ENCODE results near the gene IGLL1.
A peak's percentile ranks its signal among the peaks of the same experiment; 100 is the strongest.
"Not testable (repeated sequence)": the region's sequence is repeated elsewhere in the genome, so short reads cannot be mapped to it uniquely, and the experiment has no call there.

The IGLL1 gene

DNA sequence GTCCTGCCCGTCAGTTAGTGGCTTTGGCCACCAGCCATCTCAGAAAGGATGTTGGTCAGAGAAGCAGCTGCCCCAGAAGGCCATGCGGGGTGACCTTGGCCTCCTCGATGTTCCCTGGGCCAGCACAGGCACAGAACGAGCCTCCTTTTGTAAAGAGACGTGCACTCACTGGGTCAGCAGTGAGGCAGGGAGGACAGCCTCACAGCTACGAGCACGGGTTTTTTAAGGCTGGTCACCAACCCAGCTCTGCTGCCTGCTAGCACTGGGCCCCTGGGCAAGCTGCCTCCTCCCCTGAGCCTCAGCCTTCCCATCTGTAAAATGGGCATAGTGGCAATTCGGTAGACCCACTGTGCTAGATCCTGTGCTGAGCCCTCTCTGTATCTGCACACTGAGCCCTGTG, 10.8 kb downstream of the IGLL1 start:
- no peak overlapping the region for H3K9ac ChIP-seq (ENCODE audit: low read length)

DNA sequence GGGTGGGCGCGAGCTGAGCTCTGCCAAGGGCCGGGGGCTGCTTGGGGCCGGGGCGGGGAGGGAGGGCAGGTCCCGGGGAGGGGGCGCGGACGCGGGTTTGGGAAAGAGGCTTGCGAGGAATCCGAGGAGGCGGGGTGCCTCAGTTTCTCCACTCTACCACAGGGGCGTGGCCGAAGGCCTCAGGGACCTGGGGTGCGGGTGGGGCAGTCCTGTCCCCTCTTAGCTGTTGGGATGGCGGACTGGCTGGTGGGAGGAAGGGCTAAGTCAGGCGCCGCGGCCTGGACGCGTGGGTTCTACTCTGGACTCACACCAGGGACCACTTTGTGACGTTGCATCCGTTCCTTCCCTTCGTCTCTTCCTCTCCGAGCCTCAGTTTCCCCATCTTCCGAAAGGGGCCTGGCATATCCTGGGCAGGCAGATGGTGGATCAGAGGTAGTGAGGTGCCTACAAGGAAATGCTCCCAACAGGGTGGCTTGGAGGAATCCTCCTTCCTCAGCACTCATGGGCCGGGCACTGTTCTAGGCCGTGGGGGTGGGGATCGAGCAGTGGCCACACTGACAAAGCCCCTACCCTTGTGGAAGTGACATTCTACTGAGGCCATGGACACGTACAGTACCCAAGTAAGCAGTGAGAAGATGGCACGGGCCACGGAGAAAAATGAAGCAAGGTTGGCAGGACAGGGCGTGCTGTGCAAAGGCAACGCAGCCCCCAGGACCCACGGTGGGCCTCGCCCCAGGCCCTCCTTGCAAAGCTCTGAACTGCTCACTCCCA, 13.2 kb downstream of the IGLL1 start:
- H3K4me3 ChIP-seq (ENCODE audit: low read length): peak overlapping the region; percentile 65
- no peak overlapping the region for H3K27ac ChIP-seq (ENCODE audit: low read length)
- peaks cover 38% of the 10 kb centered on the region for H3K27me3 ChIP-seq (ENCODE audit: control insufficient read depth, insufficient read depth, low read length)
- H3K9ac ChIP-seq (ENCODE audit: low read length): no peak overlapping the region
- no peaks in the 10 kb centered on the region for H3K4me1 ChIP-seq (ENCODE audit: control insufficient read depth, low read depth, low read length)
- no peaks in the 10 kb centered on the region for H3K9me3 ChIP-seq (ENCODE audit: control insufficient read depth, low read depth, low read length)
- H3K36me3 ChIP-seq (ENCODE audit: control insufficient read depth, low read depth, low read length): no peaks in the 10 kb centered on the region

More for the DNA sequence above, 10.8 kb downstream of the IGLL1 start:
- Histone ChIP-seq H3K9me3 (ENCODE audit: control insufficient read depth, low read depth, low read length) (no peaks in the 10 kb centered on the region), H3K4me1 (ENCODE audit: control insufficient read depth, low read depth, low read length) (no peaks in the 10 kb centered on the region), H3K27ac (ENCODE audit: low read length) (no peak overlapping the region), H3K27me3 (ENCODE audit: control insufficient read depth, insufficient read depth, low read length) (peaks cover 37% of the 10 kb centered on the region), H3K36me3 (ENCODE audit: control insufficient read depth, low read depth, low read length) (no peaks in the 10 kb centered on the region), H3K4me3 (ENCODE audit: low read length) (no peak overlapping the region)

DNA sequence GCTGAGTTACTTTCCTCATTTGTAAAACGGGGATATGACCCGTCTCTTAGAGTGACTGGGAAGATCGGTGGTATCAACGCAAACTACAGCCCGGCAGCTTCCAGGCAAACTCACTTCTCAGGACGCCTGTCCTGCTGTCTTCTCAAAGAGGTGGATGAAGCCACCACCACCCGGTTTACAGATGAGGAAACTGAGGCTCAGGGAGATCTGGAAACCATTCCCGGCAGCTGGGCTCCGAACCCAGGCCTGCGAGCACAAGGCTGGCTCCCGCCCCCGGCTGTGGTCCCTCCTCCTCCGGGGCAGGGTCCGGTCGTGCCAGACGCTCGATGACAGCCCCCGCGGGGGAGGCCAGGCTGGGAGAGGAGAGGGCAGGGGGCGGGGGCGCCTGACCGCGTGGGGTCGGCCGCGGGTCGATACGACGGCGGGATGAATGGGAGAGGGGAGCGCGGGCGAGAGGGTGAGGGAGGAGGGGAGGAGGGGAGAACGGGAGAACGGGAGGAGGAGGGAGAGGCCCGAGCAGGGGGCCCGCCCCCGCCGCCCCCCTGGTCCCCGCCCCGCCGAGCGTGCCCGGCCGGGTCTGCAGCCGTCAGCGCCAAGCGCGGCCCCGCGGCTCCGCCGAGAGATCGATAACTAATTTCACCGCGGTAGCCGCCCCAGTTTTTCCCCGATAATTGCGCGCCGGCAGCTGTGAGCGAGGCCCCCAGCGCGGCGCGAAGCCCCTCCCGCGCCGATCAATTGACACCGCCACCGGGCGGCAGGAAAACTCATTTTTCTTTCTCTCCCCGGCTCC, 14.0 kb downstream of the IGLL1 start:
- Histone ChIP-seq H3K36me3 (ENCODE audit: control insufficient read depth, low read depth, low read length) (no peaks in the 10 kb centered on the region), H3K4me1 (ENCODE audit: control insufficient read depth, low read depth, low read length) (no peaks in the 10 kb centered on the region), H3K9ac (ENCODE audit: low read length) (no peak overlapping the region), H3K4me3 (ENCODE audit: low read length) (peak overlapping the region; percentile 65), H3K27me3 (ENCODE audit: control insufficient read depth, insufficient read depth, low read length) (peaks cover 38% of the 10 kb centered on the region), H3K9me3 (ENCODE audit: control insufficient read depth, low read depth, low read length) (no peaks in the 10 kb centered on the region), H3K27ac (ENCODE audit: low read length) (no peak overlapping the region)

DNA sequence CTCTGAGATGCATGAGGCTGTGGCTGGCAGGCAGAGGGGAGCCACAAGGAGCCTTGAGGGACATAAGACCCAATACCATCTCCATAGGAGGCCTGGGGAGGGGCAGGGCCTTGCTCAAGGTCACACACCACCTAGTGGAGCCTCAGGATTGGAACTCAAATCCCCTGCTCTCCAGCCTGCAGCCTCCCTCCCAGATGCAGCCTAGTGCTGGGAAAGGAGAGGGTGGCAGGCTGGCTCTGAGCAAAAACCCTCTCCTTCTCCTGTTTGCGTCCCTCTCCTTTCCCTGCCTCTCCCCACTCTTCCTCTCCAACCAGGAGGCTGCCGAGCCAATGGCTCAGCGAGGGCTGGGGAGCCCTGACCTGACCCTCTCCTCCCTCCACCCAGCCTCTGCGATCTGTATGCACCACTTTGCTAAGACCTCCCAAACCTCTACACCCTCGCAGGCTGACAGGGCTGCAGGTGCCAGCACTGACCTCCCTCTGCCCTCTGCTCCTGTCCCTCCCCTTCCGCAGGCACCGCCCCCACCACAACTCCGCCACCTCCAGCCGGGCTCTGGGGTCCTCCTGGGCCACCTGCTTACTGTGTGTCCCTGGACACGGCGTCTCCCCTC, 14.7 kb downstream of the IGLL1 start:
- Histone ChIP-seq H3K9ac (ENCODE audit: low read length) (no peak overlapping the region), H3K9me3 (ENCODE audit: control insufficient read depth, low read depth, low read length) (no peaks in the 10 kb centered on the region), H3K27ac (ENCODE audit: low read length) (no peak overlapping the region), H3K36me3 (ENCODE audit: control insufficient read depth, low read depth, low read length) (no peaks in the 10 kb centered on the region), H3K4me1 (ENCODE audit: control insufficient read depth, low read depth, low read length) (no peaks in the 10 kb centered on the region), H3K27me3 (ENCODE audit: control insufficient read depth, insufficient read depth, low read length) (peaks cover 38% of the 10 kb centered on the region), H3K4me3 (ENCODE audit: low read length) (peak overlapping the region; percentile 65)

DNA sequence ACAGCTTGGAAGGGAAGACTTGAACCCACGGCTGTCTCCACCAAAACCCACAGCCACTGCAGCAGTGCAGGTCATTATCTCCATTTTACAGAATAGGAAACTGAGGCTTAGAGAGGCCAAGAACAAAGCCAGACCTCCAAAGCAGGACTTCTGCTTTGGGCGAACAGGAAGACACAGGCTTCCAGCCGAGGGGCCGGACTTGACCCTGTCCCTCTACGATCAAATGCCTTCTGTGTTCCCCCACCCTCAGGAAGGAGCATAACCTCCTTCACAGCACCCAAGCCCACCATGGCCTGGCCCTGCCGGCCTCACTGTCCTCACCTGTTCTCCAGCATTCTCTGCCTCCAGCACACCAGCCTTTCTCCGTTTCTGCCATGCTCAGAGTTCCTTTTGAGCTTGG, 15.8 kb downstream of the IGLL1 start:
- no peaks in the 10 kb centered on the region for H3K36me3 ChIP-seq (ENCODE audit: control insufficient read depth, low read depth, low read length)
- H3K27me3 ChIP-seq (ENCODE audit: control insufficient read depth, insufficient read depth, low read length): peaks cover 38% of the 10 kb centered on the region
- H3K9me3 ChIP-seq (ENCODE audit: control insufficient read depth, low read depth, low read length): no peaks in the 10 kb centered on the region
- H3K9ac ChIP-seq (ENCODE audit: low read length): no peak overlapping the region
- H3K27ac ChIP-seq (ENCODE audit: low read length): no peak overlapping the region
- H3K4me3 ChIP-seq (ENCODE audit: low read length): no peak overlapping the region
- no peaks in the 10 kb centered on the region for H3K4me1 ChIP-seq (ENCODE audit: control insufficient read depth, low read depth, low read length)

DNA sequence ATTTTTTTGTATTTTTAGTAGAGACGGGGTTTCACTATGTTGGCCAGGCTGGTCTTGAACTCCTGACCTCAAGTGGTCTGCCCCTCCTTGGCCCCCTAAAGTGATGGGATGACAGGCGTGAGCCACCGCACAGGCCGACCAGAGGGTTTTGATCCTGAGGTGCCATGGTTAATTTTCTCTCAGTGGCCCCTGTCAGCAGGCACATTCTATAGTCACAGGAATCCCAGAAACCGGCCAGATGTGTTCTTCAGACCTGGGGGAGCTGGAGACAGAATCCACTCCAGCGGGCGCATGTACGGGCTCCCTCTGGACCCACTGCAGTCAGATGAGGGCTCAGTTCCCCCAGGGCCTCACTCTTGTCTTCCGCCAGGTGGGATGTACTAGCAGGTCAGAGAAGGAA, 17.0 kb downstream of the IGLL1 start:
- H3K9me3 ChIP-seq (ENCODE audit: control insufficient read depth, low read depth, low read length): no peaks in the 10 kb centered on the region
- H3K4me3 ChIP-seq (ENCODE audit: low read length): no peak overlapping the region
- no peak overlapping the region for H3K9ac ChIP-seq (ENCODE audit: low read length)
- H3K4me1 ChIP-seq (ENCODE audit: control insufficient read depth, low read depth, low read length): no peaks in the 10 kb centered on the region
- H3K27me3 ChIP-seq (ENCODE audit: control insufficient read depth, insufficient read depth, low read length): peaks cover 35% of the 10 kb centered on the region
- H3K36me3 ChIP-seq (ENCODE audit: control insufficient read depth, low read depth, low read length): no peaks in the 10 kb centered on the region
- no peak overlapping the region for H3K27ac ChIP-seq (ENCODE audit: low read length)

DNA sequence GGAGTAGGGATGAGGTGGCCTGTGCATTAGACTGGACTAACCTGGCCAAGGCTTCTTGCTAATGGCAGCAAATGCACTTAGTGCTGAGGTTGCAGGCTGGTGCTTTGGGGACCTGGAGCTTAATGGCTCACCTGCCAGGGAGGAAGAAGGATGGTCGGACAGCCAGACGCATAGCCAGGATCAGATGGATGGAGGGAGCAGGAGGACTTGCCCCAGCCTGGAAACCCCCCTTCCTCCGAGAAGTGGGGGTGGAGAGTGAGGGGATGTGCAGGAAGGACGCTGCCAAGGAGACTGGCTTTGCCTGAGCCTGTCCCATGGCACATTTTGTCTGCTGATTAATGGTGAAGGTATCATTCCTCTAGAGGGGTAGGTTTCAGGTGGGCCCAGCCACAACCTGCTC, 17.9 kb downstream of the IGLL1 start:
- Histone ChIP-seq H3K27ac (ENCODE audit: low read length) (no peak overlapping the region), H3K9me3 (ENCODE audit: control insufficient read depth, low read depth, low read length) (no peaks in the 10 kb centered on the region), H3K36me3 (ENCODE audit: control insufficient read depth, low read depth, low read length) (no peaks in the 10 kb centered on the region), H3K27me3 (ENCODE audit: control insufficient read depth, insufficient read depth, low read length) (peaks cover 26% of the 10 kb centered on the region), H3K4me1 (ENCODE audit: control insufficient read depth, low read depth, low read length) (no peaks in the 10 kb centered on the region), H3K4me3 (ENCODE audit: low read length) (no peak overlapping the region), H3K9ac (ENCODE audit: low read length) (no peak overlapping the region)

DNA sequence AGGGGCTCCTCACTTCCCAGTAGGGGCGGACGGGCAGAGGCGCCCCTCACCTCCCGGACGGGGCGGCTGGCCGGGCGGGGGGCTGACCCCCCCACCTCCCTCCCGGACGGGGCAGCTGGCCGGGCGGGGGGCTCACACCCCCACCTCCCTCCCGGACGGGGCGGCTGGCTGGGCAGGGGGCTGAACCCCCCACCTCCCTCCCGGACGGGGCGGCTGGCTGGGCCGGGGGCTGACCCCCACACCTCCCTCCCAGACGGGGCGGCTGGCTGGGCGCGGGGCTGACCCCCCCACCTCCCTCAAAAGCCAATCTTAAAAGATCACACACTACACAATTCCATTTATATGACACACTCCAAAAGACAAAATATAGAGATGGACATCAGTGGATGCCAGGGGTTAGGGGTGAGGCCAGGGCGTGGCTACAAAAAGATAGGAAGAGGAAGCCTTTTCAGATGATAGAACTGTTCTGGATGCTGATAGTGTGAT, 19.0 kb downstream of the IGLL1 start:
- H3K27ac ChIP-seq (ENCODE audit: low read length); H3K4me1 ChIP-seq (ENCODE audit: control insufficient read depth, low read depth, low read length); H3K4me3 ChIP-seq (ENCODE audit: low read length); H3K9ac ChIP-seq (ENCODE audit: low read length); H3K9me3 ChIP-seq (ENCODE audit: control insufficient read depth, low read depth, low read length); H3K36me3 ChIP-seq (ENCODE audit: control insufficient read depth, low read depth, low read length): not testable (repeated sequence)
- peaks cover 16% of the 10 kb centered on the region for H3K27me3 ChIP-seq (ENCODE audit: control insufficient read depth, insufficient read depth, low read length)

DNA sequence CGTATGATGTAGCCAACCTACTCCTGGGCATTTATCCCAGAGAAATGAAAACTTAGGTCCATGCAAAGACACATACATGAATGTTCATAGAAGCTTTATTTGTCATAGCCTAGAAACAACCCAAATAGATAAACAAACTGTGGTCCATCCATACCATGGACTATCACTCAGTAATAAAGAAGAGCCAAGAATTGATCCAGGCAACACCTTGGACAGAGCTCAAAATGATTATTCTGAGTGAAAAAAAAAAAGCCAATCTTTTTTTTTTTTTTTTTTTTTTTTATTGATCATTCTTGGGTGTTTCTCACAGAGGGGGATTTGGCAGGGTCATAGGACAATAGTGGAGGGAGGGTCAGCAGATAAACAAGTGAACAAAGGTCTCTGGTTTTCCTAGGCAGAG, 19.9 kb downstream of the IGLL1 start:
- not testable (repeated sequence) for H3K4me3 ChIP-seq (ENCODE audit: low read length); H3K4me1 ChIP-seq (ENCODE audit: control insufficient read depth, low read depth, low read length); H3K9me3 ChIP-seq (ENCODE audit: control insufficient read depth, low read depth, low read length); H3K27me3 ChIP-seq (ENCODE audit: control insufficient read depth, insufficient read depth, low read length); H3K9ac ChIP-seq (ENCODE audit: low read length); H3K27ac ChIP-seq (ENCODE audit: low read length); H3K36me3 ChIP-seq (ENCODE audit: control insufficient read depth, low read depth, low read length)

DNA sequence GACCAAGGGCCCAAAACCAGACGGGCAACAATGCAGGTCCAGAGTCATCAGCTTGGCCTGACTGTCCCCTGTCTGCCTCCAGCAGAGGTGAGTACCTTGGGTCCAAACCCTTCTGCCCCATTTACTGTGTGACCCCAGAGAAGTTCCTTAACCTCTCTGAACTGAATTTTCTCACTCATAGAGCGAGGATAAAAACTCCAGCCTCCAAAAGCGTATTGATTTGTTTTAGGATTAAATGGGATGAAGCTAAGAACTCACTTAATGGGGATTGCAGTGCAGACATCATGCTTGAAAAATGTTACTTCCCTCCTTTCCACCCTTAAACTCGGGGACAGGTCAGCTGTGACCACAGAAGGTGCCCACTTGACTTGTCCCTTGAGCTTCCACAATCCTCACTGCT, 22.6 kb downstream of the IGLL1 start:
- H3K27ac ChIP-seq (ENCODE audit: low read length): no peak overlapping the region
- H3K27me3 ChIP-seq (ENCODE audit: control insufficient read depth, insufficient read depth, low read length): no peaks in the 10 kb centered on the region

DNA sequence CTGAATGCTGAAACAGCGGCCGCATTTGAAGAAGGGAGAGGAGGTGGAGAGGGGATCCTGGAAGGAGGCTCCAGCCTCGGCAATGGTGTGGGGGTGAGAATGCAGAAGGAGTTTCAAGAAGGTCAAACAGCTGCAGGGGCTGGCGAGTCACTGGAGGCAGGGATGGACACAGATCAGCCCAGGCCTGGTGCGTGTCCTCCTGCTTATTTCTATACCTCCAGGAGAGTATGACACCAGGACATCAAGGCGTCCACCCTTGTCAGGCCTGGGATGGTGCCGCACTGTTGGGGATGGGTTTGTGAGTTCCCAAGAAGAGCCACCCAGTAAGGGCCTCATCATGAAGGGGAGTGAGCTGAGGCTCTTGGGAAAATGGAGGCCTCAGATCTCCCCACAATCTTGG, 23.1 kb downstream of the IGLL1 start:
- no peaks in the 10 kb centered on the region for H3K36me3 ChIP-seq (ENCODE audit: control insufficient read depth, low read depth, low read length)
- no peaks in the 10 kb centered on the region for H3K4me1 ChIP-seq (ENCODE audit: control insufficient read depth, low read depth, low read length)
- no peak overlapping the region for H3K9ac ChIP-seq (ENCODE audit: low read length)
- no peaks in the 10 kb centered on the region for H3K27me3 ChIP-seq (ENCODE audit: control insufficient read depth, insufficient read depth, low read length)
- H3K27ac ChIP-seq (ENCODE audit: low read length): no peak overlapping the region
- no peak overlapping the region for H3K4me3 ChIP-seq (ENCODE audit: low read length)
- H3K9me3 ChIP-seq (ENCODE audit: control insufficient read depth, low read depth, low read length): no peaks in the 10 kb centered on the region

More for the DNA sequence above, 22.6 kb downstream of the IGLL1 start:
- no peaks in the 10 kb centered on the region for H3K36me3 ChIP-seq (ENCODE audit: control insufficient read depth, low read depth, low read length)
- no peak overlapping the region for H3K4me3 ChIP-seq (ENCODE audit: low read length)
- no peaks in the 10 kb centered on the region for H3K4me1 ChIP-seq (ENCODE audit: control insufficient read depth, low read depth, low read length)
- no peaks in the 10 kb centered on the region for H3K9me3 ChIP-seq (ENCODE audit: control insufficient read depth, low read depth, low read length)
- H3K9ac ChIP-seq (ENCODE audit: low read length): no peak overlapping the region

Data from iPS-18a (cell line).